ENCODE measurements around the gene RASAL3.

Gene RASAL3

GRCh38 chr19:15427991-15428471 is 36.3 kb downstream of the RASAL3 start:
- peaks cover 29% of the 10 kb centered on the region for H4K20me1 ChIP-seq (ENCODE audit: insufficient read depth, low read length, poor library complexity, severe bottlenecking)
- H3K4me2 ChIP-seq (ENCODE audit: low read depth, low read length, poor library complexity, severe bottlenecking): no peak overlapping the region
- no peak overlapping the region for H3K4me3 ChIP-seq (ENCODE audit: low read length, poor library complexity, severe bottlenecking)
- peaks cover 18% of the 10 kb centered on the region for H3K4me1 ChIP-seq (ENCODE audit: insufficient read depth, low read length, poor library complexity, severe bottlenecking)
- no peak overlapping the region for H2AFZ ChIP-seq (ENCODE audit: low read length)
- no peaks in the 10 kb centered on the region for H3K9me2 ChIP-seq (replicated peaks; ENCODE audit: low read depth, low read length)
- no peak overlapping the region for H3K9ac ChIP-seq (ENCODE audit: low read depth, low read length, poor library complexity, severe bottlenecking)
- H3K27me3 ChIP-seq (ENCODE audit: insufficient read depth, low read length, poor library complexity, severe bottlenecking): no peaks in the 10 kb centered on the region
- H3K9me3 ChIP-seq (ENCODE audit: insufficient read depth, low read depth, low read length): no peaks in the 10 kb centered on the region
- no peak for TF ChIP-seq CTCF (conservative IDR thresholded peaks at IDR 0.05; ENCODE audit: low read length)
- no peak for TF ChIP-seq EZH2phosphoT487 (IDR thresholded peaks at IDR 0.05; ENCODE audit: borderline replicate concordance)
- H3F3A ChIP-seq (ENCODE audit: low read depth): 0 out of 2 replicates have a peak, but pooled peaks cover 3% of the 10 kb centered on the region
- peaks cover 52% of the 10 kb centered on the region; the same call in 1 of the 2 replicates for H3K36me3 ChIP-seq (ENCODE audit: insufficient read depth, low read length)
- H3K79me2 ChIP-seq (ENCODE audit: insufficient read depth, low read length): peaks cover 47% of the 10 kb centered on the region

GRCh38 chr19:15427350-15427700 is 37.0 kb downstream of the RASAL3 start:
- Histone ChIP-seq H3K9me3 (ENCODE audit: insufficient read depth, low read depth, low read length) (no peaks in the 10 kb centered on the region), H3F3A (ENCODE audit: low read depth) (no peaks in the 10 kb centered on the region), H3K4me1 (ENCODE audit: insufficient read depth, low read length, poor library complexity, severe bottlenecking) (peaks cover 18% of the 10 kb centered on the region), H3K9me2 (replicated peaks; ENCODE audit: low read depth, low read length) (no peaks in the 10 kb centered on the region), H3K79me2 (ENCODE audit: insufficient read depth, low read length) (peaks cover 47% of the 10 kb centered on the region), H3K4me3 (ENCODE audit: low read length, poor library complexity, severe bottlenecking) (no peak overlapping the region), H3K9ac (ENCODE audit: low read depth, low read length, poor library complexity, severe bottlenecking) (no peak overlapping the region), H3K27me3 (ENCODE audit: insufficient read depth, low read length, poor library complexity, severe bottlenecking) (no peaks in the 10 kb centered on the region), H4K20me1 (ENCODE audit: insufficient read depth, low read length, poor library complexity, severe bottlenecking) (peaks cover 29% of the 10 kb centered on the region), H3K4me2 (ENCODE audit: low read depth, low read length, poor library complexity, severe bottlenecking) (no peak overlapping the region), H2AFZ (ENCODE audit: low read length) (no peak overlapping the region), H3K36me3 (ENCODE audit: insufficient read depth, low read length) (peaks cover 58% of the 10 kb centered on the region; the same call in 1 of the 2 replicates)
- TF ChIP-seq EZH2phosphoT487 (IDR thresholded peaks at IDR 0.05; ENCODE audit: borderline replicate concordance): no peak

- Histone ChIP-seq H3F3A (ENCODE audit: low read depth) (no peaks in the 10 kb centered on the region), H4K20me1 (ENCODE audit: insufficient read depth, low read length, poor library complexity, severe bottlenecking) (peaks cover 27% of the 10 kb centered on the region), H3K4me1 (ENCODE audit: insufficient read depth, low read length, poor library complexity, severe bottlenecking) (peaks cover 17% of the 10 kb centered on the region), H3K36me3 (ENCODE audit: insufficient read depth, low read length) (peaks cover 58% of the 10 kb centered on the region; the same call in 1 of the 2 replicates), H3K9me2 (replicated peaks; ENCODE audit: low read depth, low read length) (no peaks in the 10 kb centered on the region), H3K9ac (ENCODE audit: low read depth, low read length, poor library complexity, severe bottlenecking) (no peak overlapping the region), H3K27me3 (ENCODE audit: insufficient read depth, low read length, poor library complexity, severe bottlenecking) (no peaks in the 10 kb centered on the region), H3K4me2 (ENCODE audit: low read depth, low read length, poor library complexity, severe bottlenecking) (no peak overlapping the region), H3K9me3 (ENCODE audit: insufficient read depth, low read depth, low read length) (no peaks in the 10 kb centered on the region), H2AFZ (ENCODE audit: low read length) (no peak overlapping the region), H3K4me3 (ENCODE audit: low read length, poor library complexity, severe bottlenecking) (no peak overlapping the region), H3K79me2 (ENCODE audit: insufficient read depth, low read length) (peaks cover 41% of the 10 kb centered on the region)
- TF ChIP-seq CTCF (conservative IDR thresholded peaks at IDR 0.05; ENCODE audit: low read length): no peak
- TF ChIP-seq EZH2phosphoT487 (IDR thresholded peaks at IDR 0.05; ENCODE audit: borderline replicate concordance): no peak
Measured at GRCh38 chr19:15426485-15427349, 37.6 kb downstream of the RASAL3 start.
